ENCODE data around the gene ALPL.
A peak's percentile ranks its signal among the peaks of the same experiment; 100 is the strongest.

ALPL gene

DNA sequence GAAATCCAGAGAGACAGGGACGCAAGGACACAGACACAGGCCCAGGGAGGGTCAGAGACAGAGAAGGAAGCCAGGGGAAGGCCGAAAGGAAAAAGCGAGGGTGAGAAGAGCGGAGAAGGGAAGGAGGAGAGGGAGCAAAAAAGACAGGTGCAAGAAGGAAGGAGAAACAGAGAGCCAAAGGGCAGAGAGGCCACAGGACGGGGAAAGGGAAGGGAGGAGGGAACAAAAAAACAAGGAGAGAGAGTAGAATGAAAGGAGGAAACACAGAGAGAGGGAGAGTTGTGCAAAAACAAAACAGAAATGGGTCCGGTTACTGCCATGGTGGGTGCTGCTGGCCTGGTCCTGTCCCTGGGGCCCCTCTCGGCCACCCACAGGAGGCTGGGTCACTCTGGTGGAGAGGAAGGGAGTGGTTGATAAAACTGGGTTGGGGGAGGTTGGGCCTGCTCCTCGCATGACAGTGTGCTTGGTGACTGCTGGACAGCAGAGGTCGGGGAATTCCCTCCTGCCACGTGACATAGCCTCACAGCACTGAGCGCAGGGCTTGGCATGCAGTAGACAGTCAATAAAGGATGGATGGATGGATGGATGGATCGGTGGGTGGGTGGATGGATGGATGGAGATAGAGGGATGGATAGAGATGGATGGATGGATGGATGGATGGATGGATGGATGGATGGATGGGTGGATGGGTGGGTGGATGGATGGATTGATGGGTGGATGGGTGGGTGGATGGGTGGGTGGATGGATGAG lies 95.2 kb downstream of the ALPL start:
- no peak for DNase-seq

- no peak for DNase-seq
Measured at GRCh38 chr1:21605012-21605715, 95.9 kb downstream of the ALPL start.

GRCh38 chr1:21605964-21606705 lies 96.9 kb downstream of the ALPL start:
- DNase-seq = no peak

DNA sequence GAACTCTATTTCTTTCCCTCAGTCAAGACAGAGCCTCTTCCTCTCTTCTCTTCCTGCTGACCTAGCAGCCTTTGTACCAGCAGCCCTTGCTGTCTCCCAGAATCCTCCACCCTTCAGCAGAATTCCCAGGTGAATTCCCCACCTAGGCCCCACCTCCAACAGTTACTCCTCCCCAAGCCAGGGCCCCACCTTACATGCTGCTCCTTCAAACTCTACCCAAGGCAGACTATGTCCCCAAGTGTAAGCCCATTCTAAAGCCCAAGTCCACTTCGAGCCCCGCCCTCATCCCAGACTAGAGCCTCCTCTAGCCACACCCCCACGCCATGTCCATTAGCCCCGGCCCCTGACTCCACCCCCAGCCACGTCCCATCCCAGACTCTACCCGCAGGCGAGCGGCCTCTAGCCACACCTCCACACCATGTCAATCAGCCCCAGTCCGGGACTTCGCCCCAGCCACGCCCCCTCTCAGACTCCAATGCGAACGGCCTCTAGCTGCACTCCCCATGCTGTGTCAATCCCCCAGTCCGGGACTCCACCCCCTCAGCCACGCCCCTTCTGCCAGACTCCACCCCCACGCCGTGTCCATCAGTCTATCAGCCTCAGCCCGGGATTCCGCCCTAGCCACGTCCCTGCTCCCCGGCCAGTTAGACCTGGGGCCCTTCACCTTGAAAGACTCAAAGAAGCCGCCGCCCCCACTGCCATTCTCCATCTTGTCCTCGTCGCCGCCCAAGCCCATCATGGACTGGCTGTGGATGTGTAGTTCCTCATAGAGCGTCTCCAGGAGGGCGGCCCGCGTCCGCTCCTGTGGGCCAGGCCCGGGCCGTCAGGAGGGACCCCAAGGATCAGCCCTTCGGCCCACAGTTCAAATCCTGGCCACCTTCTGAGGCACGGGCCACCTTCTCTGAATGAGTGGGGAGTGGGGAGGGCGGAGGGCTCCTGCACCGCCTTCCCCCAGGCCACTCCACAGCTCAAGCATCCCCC lies 98.6 kb downstream of the ALPL start:
- DNase-seq = peak; percentile 74

DNA sequence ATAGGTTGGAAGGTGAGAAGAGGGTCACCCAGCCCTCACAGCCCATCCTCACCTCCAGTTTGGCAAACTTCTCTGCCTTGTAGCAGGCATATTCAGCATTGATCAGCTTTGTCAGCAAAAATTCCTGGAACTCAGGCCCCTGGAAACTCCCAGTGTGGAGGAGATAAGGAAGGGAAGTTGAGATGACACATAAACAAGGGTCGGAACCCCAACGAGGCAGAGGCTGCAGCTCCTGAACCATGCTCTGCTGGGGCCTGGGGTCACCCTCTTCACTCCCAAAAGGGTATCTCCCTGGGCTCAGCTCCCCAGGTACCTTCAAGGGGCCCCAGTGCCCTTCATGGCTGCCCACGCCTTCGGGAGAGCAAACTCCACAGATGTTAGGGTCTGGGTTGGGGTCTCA lies 99.6 kb downstream of the ALPL start:
- no peak for DNase-seq

DNA sequence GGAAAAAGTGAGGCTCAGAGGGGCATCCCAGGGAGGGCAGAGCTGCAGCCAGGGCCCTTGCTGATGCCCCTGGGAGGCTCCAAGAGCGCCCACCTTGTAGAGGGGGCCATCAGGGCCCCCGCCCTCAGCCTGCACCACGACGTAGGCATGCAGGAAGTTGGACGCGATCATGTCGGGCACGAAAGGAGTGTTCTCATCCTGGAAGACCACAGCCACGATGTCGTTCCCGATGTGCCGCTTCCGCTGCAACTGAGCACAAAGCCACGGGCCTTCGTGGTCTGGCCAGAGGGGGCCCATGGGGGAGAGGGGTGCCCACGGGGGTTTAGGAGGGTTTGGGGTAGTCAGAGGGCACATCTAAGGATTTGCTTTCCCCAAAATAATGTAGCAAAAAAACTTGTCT lies 100.8 kb downstream of the ALPL start:
- DNase-seq = no peak

DNA sequence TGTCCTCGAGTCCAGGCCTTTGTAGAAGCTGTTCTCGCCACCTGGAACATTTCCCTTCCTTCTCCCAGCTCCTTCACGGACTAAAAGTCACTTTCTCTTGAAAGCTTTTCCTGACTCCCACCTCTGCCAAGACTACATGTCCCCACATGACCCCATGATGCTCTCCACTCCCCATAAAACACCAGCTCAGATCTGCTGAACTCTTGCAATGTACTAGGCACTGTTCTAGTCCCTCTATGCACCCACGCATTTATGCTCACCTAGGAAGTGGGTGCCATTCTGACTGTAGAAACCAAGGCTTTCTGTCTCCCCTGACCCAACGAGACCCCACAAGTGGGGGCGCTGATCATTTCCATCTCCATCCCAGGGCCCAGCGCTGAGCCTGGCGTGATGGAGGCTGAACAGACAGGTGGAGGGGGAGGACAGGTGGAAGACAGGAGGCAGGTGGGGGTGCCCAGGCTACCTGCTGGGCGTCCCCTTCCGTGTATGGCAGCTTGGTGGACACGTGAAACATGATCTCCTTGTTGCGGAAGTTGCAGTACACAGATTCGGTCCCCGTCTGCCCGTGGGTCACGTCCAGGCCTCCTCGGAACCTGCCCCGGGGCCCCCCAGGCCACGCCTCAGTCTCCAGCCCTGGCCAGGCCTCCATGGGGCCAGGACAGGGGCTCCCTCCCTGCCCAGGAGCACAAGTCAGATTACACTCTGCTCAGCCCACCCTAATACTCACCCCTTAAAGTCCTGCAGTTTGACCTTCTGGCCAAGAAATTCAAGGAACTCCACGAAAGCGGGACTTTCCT lies 102.0 kb downstream of the ALPL start:
- no peak for DNase-seq

DNA sequence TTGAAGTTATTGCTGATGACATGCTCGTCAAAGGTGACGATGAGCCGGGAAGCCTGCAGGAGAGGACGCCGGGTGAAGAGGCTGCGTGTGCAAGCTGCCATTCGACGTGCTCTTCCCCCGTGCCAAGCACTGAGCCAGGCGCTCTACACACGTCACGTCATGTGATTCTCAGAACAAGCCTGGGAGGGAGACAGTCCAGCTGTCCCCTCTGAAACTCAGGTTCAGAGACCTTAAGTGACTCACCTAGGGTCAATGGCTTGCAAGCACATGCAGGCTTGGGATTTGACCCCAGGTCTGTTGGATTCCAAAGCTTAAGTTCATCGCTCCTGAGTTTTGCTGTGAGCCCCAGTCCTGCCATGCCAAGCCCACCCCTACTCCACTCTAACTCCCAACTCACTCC lies 102.8 kb downstream of the ALPL start:
- no peak for DNase-seq

DNA sequence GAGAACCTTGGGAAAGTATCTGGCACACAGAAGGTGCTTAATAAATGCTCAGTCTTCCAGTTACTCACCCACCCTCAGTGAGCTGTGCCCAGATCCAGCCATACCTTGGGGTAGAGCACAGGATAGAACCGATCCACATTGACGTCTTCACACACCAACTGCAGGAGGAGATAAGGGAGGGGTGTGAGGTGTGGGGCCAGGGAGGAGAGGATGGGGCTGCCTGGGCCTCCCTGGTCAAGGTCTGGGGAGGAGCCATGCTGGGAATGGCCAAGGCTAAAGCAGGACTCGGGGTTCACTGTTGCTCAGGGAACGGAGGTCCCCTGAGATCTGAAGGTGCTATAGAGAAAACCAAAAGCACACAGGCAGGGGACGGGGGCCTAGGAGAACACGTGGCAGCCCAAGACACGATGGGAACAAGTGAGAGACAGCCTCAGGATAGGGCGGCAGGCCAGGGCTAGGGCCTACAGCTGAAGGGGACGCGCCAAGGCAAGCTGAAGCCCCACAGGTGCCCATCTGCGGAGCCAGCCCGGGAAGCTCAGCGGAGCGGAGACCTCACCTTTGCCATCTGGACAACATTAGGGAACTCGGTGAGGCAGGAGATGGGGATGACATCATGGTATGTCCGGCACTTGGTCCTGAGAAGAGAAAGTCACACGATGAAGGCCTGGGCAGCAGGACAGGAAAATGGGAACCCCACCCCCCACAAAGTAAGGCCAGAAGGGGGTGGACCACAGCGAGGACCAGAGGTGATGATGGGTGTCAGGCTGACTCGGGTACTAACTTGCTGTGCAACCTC lies 104.0 kb downstream of the ALPL start:
- DNase-seq = no peak

DNA sequence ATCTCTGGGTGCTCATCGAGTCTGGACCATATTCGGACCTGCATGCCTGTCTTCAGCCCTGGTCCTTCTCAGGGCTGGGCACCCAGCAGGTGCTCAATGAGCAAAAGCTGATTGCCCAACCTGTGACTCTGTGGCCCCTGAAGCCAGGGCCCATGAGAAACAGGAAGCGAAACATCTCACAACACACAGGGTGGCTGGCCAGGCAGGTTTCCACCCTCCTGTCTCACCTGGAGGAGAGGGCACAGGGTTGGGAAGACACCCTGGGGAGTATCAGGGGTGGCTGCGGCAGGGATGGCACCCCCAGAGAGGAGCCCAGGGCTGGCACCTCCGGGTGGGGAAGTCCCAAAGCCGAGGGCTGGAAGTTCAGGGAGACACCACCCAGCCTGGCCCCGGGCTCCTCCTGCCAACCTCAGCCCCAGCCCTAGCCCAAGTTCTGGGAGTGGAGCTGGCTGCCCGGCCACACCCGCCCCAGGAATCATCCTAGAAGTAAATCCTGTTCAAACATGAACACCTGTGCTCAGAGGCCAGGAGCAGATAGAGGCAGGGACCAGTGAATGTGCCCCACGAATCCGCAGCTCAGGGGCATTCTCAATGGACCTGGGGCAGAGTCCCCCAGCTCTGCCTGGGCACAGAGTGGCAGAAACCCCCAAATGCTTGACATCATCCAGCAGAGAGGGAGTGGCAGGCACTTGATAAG lies 105.3 kb downstream of the ALPL start:
- no peak for DNase-seq

DNA sequence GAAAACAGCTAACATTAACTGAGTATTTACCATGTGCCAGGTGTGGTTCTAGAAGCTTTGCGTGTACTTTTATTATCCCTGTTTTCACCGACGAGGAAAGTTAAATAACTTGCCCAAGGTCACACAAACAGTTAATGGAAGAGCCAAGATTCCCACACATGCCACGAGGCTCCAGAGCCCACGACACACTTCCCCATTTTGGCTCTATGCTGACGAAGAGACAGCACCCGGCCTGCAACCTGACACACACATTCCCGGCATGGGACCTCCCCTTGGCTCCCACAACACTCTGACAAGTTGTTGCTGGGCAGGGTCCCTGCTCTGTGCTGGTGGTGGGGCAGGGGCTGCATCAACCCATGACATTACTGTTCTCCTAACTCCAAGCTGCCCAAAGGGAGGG lies 107.1 kb downstream of the ALPL start:
- no peak for DNase-seq

GRCh38 chr1:21617126-21617738 lies 108.0 kb downstream of the ALPL start:
- no peak for DNase-seq

GRCh38 chr1:21618059-21618458 lies 108.8 kb downstream of the ALPL start:
- DNase-seq = no peak

DNA sequence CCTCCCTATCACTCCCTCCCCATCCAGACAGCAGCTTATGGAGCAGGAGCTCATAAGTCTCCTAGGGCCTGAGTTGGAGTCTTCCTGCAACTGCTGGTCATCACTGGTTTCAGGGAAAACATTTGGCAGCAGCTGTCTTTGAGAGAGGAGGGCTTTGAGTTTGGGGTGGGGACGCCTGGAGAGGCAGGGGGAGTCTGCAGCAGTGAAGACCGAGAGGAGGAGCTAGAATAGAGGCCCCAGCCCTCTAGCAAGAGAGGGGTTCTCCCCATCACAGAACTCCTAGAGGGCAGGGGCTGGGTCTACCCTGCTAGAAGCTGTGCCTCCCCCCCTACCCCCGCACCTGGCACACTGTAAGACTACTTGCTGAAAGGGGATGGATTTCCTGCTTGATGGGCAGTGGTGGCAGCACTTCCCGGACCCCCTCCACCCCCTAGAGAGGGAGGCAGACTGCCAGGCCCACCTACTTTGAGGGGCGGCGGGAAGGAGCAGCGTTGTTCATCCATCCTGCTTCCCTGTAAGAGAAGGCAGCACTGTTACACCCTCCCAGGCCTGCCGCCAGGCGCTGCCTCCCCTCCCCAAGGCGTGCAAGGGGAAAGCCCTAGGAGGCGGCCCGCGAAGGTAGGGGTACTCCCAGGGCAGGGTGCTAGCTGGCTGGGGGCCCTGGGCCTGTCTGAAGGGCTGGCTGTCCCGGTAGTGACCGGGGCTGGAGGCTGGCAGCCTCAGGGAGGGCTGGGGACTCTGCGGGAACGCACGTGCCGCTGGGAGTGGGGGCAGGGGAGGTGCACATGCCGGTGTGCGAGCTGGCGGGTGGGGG lies 109.5 kb downstream of the ALPL start:
- DNase-seq = no peak

DNA sequence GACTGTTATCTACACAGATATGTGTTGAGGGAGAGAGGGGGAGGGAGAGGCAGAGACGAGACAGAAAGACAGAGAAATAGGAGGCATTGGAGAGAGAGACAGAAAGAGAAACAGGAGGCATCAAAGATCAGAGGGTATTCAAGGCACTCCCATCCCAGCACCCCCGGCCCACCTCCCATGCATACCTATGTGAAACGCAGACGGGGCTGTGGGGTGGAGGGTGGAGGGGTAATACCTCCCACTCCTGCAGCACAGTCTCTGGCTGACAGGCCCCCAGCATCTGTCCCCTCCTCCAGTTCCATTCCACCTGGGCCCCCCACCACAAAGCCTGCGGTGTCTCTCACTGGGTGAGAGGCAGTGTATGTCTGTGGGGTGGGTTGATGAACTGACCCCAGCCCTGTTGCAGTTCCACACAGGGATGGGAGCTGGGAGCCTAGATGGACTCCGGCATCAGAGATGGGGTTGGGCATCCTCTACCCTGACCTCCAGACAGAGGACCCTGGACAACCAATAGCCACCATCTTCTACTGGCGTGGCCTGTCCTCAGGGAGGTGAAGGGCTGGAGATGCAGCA lies 110.2 kb downstream of the ALPL start:
- DNase-seq = no peak

- DNase-seq = no peak
Measured at GRCh38 chr1:21620011-21620410, 110.8 kb downstream of the ALPL start.

GRCh38 chr1:21620496-21620895 lies 111.3 kb downstream of the ALPL start:
- no peak for DNase-seq

- no peak for DNase-seq
Measured at GRCh38 chr1:21621051-21621450, 111.8 kb downstream of the ALPL start.
